Body of pancreas (tissue), 4 donors: ENCODE results near the gene TEPSIN.

ENCODE experiments used
- POLR2A ChIP-seq, 3 donors: fragments of 450-650 bp; IDR thresholded peaks; one replicate each; pipeline ENCODE4 v1.6.1; 2016; ENCODE audit warnings: antibody characterized with exemption in 3 of 3, mild to moderate bottlenecking in 2 of 3
- TF ChIP-seq, protein P1 (sequence below), 7 experiments: fragments of 450-650 bp in 4 of 7; fragments of 200-600 bp in 3 of 7; sonication (generic) in 3 of 7; IDR thresholded peaks; one replicate each; pipeline ENCODE4 v1.5.1; 2016 to 2019; ENCODE audit warnings: antibody characterized with exemption in 7 of 7

DNA sequence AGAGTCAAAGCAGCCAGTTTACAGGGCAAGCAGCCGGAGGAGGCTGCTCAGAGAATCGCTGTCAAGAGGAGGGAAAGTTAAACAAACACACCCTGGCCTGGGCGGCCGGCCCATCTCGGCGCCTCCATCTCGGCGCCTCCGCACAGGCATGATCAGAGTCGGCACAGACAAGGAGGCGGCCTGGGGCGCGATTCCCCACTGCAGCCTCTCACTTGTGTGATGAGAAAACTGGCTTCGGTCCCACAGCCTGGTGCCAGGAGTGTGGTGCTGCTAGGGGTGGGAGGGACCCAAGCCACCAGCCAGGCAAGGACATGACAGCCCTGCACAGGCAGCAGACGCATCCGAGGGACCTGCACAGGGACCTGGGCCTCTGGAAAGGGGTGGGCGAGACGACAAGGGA is 38.6 kb upstream of the TEPSIN start:
- no peak for TF ChIP-seq POLR2A (IDR thresholded peaks at IDR 0.05)
- TF ChIP-seq, protein P1, sequence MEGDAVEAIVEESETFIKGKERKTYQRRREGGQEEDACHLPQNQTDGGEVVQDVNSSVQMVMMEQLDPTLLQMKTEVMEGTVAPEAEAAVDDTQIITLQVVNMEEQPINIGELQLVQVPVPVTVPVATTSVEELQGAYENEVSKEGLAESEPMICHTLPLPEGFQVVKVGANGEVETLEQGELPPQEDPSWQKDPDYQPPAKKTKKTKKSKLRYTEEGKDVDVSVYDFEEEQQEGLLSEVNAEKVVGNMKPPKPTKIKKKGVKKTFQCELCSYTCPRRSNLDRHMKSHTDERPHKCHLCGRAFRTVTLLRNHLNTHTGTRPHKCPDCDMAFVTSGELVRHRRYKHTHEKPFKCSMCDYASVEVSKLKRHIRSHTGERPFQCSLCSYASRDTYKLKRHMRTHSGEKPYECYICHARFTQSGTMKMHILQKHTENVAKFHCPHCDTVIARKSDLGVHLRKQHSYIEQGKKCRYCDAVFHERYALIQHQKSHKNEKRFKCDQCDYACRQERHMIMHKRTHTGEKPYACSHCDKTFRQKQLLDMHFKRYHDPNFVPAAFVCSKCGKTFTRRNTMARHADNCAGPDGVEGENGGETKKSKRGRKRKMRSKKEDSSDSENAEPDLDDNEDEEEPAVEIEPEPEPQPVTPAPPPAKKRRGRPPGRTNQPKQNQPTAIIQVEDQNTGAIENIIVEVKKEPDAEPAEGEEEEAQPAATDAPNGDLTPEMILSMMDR (IDR thresholded peaks at IDR 0.05): no peak
